ENCODE data around the gene BAIAP2.

- TF ChIP-seq CTCF (IDR thresholded peaks at IDR 0.05) = no peak
- no peak for TF ChIP-seq POLR2A (IDR thresholded peaks at IDR 0.05)
Observed at GRCh38 chr17:81003711-81004475, 31.1 kb upstream of the BAIAP2 start.
